ENCODE data around the gene FAM240B. TPM values are rescaled to one million over a fixed set of nuclear protein-coding genes. Genes with fewer than 3 reads are reported as not detected.

Gene FAM240B
- total RNA-seq = not detected
- long read RNA-seq = 0 reads

DNA sequence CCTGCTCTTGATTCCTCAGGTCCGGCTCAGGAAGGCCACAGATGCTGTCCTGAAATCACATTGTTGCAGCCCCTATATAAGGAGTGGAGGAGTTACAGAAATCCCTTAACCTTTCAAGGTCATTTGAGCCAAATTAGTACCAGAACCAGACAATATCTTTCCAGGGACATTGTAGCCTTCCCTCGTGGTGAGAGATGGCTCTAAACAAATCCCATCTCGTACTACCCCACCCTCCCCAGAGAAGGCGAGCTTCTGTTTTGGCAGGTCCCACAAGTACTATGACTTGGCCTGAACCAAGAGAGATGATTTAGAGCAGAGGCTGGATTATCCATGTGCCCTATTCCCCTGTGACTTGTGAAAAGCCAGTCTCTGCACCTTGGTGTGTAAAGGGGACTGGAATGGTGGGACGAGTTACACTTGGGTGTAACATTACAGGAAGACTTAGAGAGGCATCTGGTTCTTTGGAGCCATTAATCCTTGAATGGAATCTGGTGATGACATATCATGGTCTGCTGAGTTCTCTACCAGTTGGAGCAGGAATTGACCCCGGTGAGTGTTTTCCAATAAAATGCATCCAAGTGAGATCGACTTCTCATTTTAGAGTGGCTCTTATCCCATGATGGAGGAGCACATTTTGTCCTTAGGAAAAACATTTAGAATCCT is at the start of gene FAM240B:
FAM240B (minus strand) TSS at position 51 of the 663 bp plus-strand sequence. CDS start 16,134 bp downstream, outside the sequence.
- no peak for DNase-seq (ENCODE audit: low spot score)

DNA sequence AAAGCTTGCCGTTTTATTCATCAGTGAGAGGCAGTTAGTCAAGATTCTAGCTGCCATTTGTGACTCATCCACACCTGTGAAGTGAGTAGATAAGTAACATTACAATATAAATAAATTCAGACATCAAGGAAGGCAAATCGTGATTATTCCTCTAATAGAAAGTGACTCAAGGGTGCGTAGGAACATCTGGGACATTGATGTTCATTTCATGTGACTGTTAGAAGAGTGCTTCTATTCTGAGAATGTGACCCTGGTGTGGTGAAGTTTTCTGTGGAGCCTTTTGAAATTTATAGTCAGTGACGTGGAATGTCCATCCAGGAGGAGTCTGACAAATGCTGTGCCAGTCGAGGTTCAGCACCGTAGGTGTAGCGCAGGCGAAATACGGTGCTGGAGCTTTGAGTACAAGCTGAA is 48.4 kb upstream of the FAM240B start:
- DNase-seq (ENCODE audit: low spot score) = no peak

DNA sequence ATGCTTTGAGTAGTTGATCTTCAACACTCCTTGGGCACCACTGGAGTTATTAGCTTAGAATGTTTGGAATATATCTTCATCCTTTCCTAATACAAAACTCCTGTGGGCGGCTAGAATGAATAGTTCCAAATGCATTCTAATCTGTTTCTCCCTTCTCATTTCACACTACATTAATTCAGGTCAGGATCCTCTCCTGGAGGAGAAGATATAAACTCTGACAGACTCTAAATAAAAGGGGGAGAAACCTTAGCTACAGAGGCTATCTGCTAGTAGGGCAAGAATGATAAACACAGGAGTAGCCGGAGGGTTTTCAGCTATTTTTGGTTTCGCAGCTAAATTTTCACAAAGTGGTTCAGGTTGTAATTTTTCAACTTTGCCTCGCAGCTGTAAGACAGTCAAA is 45.2 kb upstream of the FAM240B start:
- no peak for DNase-seq (ENCODE audit: low spot score)

DNA sequence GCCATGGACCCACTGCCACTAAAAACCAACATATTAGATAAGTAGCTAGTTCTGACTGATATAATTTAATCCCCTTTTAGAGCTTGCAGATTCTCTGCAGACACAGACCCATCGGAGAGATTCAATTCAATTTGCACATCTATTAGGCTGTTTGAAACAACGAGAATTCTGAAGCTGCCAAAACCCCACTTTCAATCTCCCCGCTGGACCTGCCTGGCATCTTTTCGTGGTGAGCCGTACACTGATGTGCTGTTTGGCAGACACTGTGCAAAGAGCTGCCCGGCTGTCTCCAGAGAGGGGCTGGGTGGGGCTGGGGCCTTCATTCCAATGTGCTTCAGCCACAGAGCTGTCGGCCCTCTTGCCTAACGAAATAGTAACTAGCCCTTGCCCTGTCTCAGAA is 42.1 kb upstream of the FAM240B start:
- no peak for DNase-seq (ENCODE audit: low spot score)

DNA sequence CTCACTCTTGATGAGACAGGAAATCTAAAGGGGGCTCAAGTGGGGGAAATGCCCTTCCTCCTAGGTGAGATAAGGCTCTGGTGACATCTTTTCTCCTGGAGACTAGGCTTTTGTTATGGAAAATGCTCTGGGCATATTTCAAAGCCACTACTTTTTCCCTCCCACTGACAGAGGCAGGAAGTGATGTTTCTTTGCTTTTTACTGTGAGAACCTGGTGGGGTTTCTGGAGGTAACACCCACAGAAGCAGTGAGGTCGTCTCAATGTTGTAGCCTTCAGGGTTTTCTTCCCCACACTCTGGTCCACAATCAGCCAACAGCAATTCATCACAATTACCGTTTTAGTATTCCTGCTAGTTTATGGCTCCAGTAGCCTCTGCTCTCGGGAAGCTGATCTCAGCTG is 41.4 kb upstream of the FAM240B start:
- DNase-seq (ENCODE audit: low spot score) = no peak

DNA sequence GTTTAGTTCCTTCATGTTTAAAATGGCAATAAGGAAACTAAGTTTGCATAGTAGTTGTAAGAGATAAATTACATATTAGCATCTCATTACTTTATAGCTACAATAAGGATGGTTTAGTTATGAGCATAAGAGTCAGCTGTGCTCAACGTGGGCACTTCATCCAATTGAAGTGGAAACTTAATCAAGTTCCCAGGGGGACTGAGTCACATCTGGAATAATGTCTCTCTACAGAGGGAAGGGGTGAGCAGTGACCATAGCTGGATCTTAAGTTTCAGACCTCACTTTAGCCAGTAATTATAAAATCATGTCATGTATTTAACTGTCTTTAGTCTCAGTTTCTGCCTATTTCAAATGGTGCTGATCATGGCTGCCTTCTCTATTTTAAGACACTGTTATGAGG is 36.8 kb upstream of the FAM240B start:
- no peak for DNase-seq (ENCODE audit: low spot score)

DNA sequence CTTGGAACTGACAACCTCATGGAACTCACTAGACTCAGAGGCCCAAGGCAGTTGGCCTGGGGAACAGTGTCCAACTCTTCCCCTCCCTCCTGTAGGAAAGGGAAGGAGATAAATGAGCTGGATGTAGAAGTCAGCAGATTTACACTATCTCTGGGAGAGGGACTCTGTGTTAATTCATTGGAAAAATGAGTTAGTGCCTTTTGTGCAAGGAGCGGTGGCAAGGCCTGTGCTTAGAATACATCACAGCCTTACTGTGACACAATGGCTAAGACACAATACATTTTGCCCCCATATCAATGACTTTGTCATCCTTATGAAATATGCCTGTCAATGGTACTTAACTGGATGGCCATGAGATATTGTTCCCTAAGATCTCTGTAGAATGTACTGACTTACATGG is 28.0 kb upstream of the FAM240B start:
- no peak for DNase-seq (ENCODE audit: low spot score)

DNA sequence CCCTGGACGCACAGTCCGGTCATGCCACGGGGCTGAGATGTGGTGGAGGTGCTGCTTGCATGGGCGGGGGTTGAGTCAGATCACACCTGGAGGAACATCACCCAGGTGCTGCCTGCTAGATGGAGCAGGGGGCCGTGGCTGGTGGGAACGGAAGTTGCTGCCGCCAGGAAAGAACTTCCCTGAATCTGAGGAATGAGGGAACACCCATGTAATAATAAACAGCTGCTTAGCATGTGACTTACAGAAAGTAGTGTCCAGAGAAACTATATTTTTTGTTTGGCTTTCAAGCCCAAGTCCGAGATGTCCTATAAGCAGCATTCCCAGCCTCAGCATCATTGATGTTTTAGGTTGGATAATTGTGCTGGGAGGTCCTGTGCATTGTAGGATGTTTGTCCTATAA is 27.1 kb upstream of the FAM240B start:
- no peak for DNase-seq (ENCODE audit: low spot score)

DNA sequence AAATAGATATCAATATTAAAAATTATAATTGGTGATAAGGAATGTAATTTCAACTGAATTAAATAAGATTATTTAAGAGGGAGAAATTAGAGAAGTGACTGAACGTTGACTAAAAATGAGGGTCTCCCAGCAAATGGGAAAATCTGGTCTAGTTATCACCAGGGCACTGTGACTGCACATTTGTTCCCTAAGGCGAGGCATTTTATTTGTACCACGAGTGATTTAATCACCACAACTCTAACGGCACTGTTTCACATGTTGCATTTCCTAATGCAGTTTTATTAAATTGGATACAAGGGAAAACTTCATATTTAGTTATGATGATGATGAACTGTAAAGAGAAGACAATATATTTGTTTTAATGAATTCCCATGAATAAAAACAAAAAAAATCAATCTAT is 26.4 kb upstream of the FAM240B start:
- DNase-seq (ENCODE audit: low spot score) = no peak

DNA sequence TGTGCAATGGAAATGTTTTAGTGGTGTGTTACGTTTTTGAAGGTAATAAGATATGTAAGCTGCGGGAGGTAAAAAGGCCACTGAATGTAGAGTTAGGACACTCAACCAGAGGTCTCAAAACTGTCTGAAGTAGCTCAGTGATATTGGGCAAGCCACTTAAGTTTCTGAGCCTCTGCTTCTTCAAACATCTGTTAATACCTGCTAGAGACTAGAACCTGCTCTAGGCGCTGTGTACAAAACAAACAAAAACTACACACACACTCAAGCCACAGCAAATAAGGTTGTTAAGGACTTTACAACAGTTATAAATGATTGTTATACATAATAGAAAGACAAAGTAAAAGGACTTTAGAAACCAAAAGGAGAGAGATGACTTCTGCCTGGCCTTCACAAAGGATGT is 24.6 kb upstream of the FAM240B start:
- DNase-seq (ENCODE audit: low spot score) = no peak

DNA sequence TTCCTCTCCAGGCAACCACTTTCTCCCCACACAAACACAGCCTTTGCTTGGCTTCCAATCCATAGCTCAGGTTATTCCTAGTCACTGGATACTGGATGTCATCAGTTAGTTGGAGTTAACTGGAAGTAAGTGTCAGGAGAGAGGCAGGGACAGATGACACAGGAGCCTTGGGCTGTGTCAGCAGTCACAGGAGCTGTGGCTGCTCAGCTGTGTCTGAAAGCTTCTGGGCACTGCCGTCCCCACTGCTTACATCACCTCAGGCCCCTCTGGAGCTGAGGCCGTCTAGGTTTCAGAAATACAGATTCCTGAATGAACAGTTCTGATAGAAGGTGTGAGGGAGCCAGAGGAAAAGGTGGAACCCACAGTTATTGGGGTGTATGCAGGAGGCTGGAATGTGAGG is 17.3 kb upstream of the FAM240B start:
- DNase-seq (ENCODE audit: low spot score) = no peak

DNA sequence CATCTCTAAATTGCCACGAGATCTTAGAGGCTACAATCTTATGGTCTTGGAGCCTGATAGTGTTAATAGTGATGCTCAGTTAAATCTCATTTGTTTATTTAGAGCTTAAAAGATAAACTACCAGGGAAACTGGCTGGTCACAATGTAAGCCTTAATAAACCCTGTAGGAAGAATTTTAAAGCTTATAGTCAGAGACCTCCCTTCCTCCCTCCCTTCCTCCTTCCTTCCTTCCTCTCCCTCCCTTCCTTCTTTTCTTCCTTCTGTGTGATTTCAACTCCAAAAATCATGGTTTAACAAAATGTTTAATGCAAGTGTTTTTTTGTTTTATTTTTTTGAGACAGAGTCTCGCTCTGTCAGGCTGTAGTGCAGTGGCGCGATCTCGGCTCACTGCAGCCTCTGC is 14.9 kb upstream of the FAM240B start:
- DNase-seq (ENCODE audit: low spot score) = no peak

DNA sequence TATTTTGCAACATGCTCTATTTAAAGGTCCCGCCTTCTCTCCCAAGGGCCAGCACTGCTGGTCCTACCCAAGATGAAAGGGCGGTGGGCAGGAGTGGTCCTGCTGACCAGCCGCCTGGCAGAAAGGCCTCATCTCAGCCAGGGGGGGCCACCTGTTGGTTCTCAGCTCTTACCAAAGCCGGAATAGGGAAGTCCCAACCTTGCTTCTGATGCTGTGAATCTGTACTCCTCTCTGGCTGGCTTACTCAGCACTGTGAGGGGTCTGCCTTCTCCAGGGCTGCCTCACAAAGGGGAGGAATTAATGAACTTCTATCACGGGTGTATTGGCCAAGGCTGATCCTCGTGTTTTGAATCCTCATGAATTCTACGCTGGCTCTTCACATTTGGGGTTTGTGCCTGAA is 13.6 kb upstream of the FAM240B start:
- peak; percentile 53 for DNase-seq (ENCODE audit: low spot score)

DNA sequence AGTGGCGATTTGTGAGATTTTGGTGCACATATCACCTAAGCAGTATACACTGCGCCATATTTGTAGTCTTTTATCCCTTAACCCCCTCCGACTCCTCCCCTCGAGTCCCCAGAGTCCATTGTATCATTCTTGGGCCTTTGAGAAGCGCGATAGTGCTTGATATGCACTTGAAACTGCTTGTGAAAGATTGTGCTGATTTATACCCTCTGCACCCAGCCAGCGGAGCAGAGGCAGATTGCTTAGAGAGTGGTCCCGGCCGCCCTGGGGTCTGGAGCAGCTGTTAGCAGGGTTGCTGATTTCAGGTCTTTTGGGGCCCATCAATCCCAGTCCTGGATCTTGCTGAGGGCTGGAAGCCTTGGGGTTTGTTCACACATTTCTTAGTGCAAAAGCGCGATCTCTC is 13.0 kb upstream of the FAM240B start:
- DNase-seq (ENCODE audit: low spot score) = no peak

DNA sequence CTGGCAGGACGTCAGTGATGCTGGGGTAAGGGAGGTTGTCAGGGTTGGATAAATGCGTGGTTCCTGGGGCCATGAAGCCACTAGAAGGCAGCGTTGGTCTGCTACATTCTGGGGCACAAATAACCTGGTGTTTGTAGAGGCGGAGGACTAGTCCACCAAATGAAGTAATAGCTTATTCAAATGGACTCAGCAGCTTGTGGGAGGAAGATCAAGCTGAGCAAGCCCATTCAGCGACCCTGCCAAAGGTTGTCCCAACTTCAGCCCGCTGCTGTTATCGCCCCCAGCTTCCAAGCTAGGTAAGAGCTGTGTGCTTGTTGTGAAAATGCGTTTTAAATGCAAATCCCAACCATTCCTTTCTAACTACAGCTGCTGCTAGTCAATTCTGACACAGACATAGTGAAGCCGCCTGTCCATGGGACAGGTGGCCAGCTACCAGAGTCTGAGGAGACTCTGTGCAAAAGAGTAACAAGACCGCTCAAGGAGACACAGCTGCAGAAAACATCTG is 7.6 kb upstream of the FAM240B start:
- DNase-seq (ENCODE audit: low spot score) = no peak

DNA sequence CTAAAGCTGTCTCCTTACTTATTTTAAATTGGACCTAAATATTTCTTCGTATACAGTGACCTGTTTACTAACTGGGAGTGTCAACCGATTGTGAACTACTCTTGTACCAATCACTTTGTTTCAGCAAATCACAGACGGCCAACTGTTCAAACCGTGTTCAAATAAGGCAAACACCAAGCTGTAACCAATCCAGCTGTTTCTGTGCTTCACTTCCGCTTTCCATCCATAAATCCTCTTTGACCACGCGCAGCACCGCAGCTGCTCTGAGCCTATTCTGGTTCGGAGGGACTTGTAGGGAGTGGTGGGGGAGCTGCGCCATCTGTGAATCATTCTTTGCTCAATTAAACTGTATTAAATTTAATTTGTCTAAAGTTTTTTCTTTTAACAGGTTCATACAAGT is 4.8 kb upstream of the FAM240B start:
- DNase-seq (ENCODE audit: low spot score) = no peak

DNA sequence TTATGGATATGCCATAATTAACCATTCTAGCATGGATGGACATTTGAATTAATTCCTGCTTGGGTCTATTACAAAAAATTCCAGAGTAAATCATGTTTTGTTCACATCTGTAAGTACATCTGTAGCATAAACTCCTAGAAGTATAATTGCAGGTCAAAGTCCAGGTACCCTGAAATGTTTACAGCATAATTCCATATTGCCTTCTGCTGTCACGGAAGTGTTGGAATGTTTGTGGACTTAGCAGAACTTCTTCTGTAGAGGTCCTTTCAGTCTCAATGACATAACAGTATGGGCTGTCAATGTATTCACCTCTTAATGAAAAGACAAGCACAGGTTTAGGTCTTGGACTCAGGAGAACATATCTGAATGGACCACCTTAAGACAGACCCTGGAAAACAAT is 1.8 kb downstream of the FAM240B start:
- DNase-seq (ENCODE audit: low spot score) = no peak

DNA sequence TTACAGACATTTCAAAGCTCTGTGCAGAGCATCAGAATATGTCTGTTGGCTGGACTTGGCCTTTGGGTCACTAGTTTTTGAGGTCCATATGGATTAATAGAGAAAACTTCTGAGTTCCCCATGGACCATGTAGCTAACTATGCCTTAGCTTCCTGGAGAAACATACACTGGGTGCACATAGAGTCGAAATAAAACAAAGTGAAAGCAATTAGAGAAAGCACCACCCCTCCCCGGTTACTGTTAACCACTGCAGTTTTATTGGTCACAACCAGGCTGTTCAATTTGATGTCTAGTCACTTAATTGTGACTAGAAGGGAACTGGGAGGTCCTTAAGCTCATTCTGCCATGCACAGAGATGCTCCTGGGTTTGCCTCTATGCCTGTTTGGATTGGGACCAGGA is 4.2 kb downstream of the FAM240B start:
- no peak for DNase-seq (ENCODE audit: low spot score)

DNA sequence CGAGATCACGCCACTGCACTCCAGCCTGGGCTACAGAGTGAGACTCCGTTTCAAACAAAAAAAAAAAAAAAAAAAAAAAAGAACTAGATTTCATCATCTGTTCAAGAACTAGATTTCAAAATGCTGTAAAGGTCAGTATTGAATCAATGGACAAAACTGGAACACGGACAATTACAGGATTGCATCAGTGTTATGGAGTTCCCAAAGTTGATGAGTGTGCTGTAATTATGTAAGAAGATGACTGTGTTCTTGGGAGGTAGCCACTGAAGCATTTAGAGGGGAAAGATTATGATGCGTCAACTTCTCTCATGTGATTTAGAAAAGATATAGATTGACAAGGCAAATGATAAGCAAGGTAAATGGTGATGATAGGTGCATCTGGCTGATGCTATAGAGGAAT is 6.5 kb downstream of the FAM240B start:
- no peak for DNase-seq (ENCODE audit: low spot score)

DNA sequence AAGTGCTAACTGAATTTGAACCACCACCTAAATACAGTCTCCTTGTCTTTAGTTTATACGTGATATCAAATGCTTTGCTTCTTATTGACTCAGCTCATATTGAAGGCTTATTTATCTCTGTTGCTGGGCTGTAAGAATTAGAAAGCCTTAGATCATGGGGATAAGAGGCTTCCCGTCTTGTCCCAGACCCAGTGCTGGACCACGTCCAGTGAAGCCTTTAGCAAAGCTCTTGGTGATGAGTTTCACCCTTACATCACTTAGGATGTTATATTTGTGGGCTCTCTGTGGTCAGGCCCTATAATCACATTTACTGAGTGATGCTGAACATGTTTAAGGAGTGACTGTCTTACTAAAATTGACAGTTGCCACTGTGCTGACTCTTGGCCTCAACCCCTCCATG is 11.2 kb downstream of the FAM240B start:
- no peak for DNase-seq (ENCODE audit: low spot score)

DNA sequence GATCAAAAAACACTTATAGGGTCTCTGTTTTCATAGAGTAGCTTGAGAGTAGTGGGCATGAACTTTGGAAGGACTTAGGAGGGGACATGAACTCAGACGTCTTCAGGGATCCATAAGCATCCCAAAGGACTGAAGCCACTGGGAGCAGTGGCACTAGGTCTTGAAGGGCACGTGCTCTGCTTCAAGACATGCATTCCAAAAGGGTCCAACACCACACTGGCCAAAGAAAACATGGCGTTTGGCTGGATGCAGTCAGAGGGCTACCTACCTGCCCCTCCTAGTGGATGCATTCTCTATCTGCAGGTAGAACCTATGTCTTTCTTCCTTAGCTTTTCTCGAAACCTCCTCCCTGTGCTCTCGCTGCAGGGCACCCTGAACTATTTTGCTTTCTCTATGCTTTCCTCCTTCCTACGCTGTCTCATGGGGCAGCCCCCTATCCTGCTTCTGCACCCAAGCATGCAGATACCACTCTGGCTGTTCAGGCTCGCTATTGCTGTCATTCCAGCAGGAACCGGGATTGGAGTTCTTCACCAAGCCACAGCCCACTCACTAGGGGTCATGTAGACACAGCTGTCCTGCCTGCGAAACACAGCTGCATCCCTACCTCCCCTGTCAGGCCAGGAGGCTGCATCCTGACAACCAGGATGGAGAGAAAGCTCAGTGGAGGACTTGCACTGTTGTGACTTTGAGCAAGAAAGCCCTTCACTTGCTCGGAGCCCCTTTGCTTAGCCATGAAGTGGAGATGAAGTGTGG is 11.9 kb downstream of the FAM240B start:
- DNase-seq (ENCODE audit: low spot score) = no peak

DNA sequence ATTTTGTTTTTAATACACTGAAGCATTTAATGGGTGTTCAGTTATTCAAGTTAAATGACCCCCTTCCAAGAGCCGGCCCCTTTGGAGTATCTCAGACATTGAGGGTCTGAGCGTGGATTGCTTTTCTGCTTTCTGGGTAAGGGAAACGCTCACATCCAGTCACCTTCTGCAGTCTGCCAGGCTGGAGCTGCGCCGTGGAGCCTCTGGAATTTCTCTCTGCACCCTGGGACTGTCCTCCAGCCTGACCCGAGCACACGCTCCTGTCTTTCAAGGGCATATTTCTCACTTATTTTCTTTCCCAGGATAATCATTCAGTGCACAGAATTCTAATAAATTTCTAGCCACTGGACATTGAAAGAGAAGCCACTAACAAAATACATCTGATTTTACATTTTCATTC is 13.4 kb downstream of the FAM240B start:
- DNase-seq (ENCODE audit: low spot score) = no peak

DNA sequence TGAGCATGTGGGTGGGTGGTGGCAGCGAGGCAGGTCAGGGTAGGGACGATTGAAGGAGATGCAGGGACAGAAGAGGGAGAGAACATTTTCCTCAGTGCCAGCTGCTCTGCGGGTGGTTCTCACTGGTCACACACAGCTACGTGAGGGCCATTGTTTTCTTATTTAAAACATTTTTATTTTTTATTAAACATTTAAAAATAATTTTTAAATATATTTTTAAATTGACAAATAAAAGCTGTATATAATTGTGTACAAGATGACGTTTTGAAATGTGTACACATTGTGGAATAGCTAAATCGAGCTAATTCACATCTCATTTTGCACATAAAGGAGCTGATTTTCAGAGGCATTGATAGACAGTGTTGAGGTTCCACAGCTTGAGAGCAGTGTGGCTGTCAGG is 14.0 kb downstream of the FAM240B start:
- DNase-seq (ENCODE audit: low spot score) = no peak

Measured in mesenteric fat pad (tissue), 1 donor.